ENCODE data around the gene C4orf33. TPM values are rescaled to one million over a fixed set of nuclear protein-coding genes. Genes with fewer than 3 reads are reported as not detected.

C4orf33 gene
- polyA plus RNA-seq, 1 donor from 2014 or later = 42.2 TPM

- no peaks in the 10 kb centered on the region for H3K79me2 ChIP-seq (replicated peaks; ENCODE audit: insufficient read depth, low read length)
- no peak overlapping the region for H3K4me2 ChIP-seq (ENCODE audit: low read length)
- no peak overlapping the region for H3K9ac ChIP-seq (ENCODE audit: low read length)
- H4K20me1 ChIP-seq (ENCODE audit: insufficient read depth) = no peaks in the 10 kb centered on the region
- H3K36me3 ChIP-seq (ENCODE audit: insufficient read depth, low read length) = no peaks in the 10 kb centered on the region
- H3K9me3 ChIP-seq (ENCODE audit: low read length) = no peaks in the 10 kb centered on the region
- no peak for TF ChIP-seq SMC3 (conservative IDR thresholded peaks at IDR 0.05; ENCODE audit: poor library complexity)
- no peak for TF ChIP-seq RAD21 (conservative IDR thresholded peaks at IDR 0.05)
- no peak for TF ChIP-seq EZH2 (IDR thresholded peaks at IDR 0.05; ENCODE audit: borderline replicate concordance, insufficient read depth, low read length, poor library complexity, severe bottlenecking)
- TF ChIP-seq MXI1 (conservative IDR thresholded peaks at IDR 0.05; ENCODE audit: poor library complexity, severe bottlenecking) = no peak
- TF ChIP-seq CTCF (IDR thresholded peaks at IDR 0.05; ENCODE audit: poor library complexity, severe bottlenecking) = no peak
- TF ChIP-seq EP300 (conservative IDR thresholded peaks at IDR 0.05; ENCODE audit: poor library complexity, severe bottlenecking) = no peak
- TF ChIP-seq POLR2AphosphoS5 (IDR thresholded peaks at IDR 0.05) = no peak
- no peaks in the 10 kb centered on the region for H3K9me2 ChIP-seq (ENCODE audit: insufficient read depth, low read length)
- H3K27ac ChIP-seq (ENCODE audit: low read length) = no peak overlapping the region
- no peak overlapping the region for H3K4me3 ChIP-seq (ENCODE audit: low read length)
- no peaks in the 10 kb centered on the region for H3F3A ChIP-seq (ENCODE audit: insufficient read depth, low read length, poor library complexity, severe bottlenecking)
- no peak overlapping the region for H2AFZ ChIP-seq (ENCODE audit: low read depth, low read length)
- no peaks in the 10 kb centered on the region for H3K27me3 ChIP-seq (ENCODE audit: insufficient read depth, low read depth, low read length)
Measured at GRCh38 chr4:129164243-129164642, 68.3 kb downstream of the C4orf33 start.

Other genes starting within 250 kb of the C4orf33 start
- 10.2 and 12.8 TPM in 2 replicates for gene SCLT1, start 2.6 kb upstream of the C4orf33 start, polyA plus RNA-seq